ENCODE measurements around the gene NPTX1. TPM values are rescaled to one million over a fixed set of nuclear protein-coding genes. Genes with fewer than 3 reads are reported as not detected.

NPTX1 gene
- polyA plus RNA-seq, 1 donor = 1.00 TPM

GRCh38 chr17:80480248-80480647, 3.8 kb upstream of the NPTX1 start:
- DNase-seq = no peak

DNA sequence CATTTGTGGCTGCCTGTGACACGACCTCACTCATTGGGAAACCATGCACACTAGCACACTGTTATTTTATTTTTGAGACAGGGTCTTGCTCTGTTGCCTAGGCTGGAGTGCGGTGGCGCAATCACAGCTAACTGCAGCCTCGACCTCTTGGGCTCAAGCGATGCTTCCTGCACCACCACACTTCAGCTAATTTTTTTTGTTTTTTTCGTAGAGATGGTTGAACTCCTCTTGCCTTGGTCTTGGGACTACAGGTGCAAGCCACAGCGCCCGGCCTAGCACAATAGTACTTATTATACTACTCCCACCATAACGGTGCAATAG, 2.8 kb upstream of the NPTX1 start:
- DNase-seq = no peak

DNA sequence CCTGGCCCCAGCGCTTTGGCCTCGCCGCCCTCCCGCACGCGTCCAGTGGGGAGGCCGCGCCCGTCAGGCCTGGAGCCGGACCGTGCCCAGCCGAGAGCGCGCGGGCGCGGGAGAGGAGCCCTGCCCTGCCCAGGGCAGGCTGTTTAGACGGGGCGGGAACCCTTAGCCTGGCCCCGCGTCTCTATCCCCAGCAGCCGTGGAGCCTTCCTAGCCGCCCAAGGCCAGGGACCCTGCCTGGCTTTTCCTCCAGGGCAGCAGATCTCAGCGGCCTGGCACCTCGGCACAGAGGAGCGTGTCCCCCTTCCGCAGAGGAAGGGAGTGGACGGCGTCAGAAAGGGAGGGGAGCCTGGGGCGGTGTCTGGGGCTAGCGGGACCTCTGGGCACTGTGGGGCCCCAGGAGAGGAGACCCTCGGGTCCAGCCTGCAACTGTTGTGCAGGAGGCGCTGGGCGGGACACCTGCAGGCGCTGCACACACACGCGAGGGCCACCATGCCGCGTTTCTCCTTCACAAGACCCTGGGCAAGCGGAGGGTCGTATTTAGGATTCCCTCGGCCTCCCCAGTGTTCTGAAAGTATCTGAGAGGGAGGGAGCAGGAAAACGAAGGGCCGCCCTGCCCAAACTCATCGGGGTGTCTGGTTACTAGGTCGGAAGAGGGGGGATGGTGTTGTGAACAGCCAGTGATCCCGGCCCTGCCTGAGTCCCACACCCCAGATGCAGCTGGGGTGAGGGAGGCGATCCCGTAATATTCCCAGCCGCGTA, 2.3 kb upstream of the NPTX1 start:
- no peak for DNase-seq

DNA sequence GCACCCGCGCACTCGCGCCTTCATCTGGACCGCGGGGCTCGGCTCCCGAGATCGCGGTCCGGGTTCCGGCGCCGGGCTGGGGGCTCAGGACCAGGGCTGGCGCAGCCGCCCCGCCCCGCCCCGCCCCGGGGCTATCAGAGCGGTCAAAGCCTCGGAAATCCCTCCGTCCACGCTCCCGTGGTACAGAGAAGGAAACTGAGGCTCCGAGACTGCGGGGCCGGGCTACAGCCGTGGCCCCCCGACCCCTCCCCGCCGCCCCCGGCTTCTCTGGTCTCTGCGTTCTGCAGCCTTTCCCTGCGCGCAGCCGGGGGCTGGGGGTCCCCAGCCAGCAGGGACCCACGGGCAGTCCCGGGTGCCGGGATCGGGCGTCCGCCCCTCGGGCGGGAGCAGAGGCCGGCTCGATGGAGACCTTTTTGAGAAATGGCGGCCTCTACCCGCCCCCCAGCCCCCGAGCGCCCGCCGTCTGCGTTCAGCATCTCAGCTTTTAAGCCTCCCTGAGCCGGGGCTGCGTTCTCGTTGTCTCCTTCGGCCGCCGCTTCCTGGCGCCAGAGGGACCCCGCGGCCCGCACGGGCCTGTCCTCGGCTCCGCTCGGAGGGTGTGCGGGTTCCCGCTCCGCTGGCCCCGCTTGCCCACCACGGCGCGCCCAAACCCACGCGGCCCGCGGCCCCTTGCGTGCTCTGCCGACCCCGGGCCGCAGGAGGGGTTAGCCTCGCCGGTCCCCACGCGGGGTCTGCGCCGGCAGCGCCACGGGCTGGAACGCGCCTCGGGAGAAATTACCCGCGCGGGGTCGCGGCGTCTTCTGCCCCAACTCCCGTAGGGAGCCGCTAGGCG, 1.5 kb upstream of the NPTX1 start:
- no peak for DNase-seq

DNA sequence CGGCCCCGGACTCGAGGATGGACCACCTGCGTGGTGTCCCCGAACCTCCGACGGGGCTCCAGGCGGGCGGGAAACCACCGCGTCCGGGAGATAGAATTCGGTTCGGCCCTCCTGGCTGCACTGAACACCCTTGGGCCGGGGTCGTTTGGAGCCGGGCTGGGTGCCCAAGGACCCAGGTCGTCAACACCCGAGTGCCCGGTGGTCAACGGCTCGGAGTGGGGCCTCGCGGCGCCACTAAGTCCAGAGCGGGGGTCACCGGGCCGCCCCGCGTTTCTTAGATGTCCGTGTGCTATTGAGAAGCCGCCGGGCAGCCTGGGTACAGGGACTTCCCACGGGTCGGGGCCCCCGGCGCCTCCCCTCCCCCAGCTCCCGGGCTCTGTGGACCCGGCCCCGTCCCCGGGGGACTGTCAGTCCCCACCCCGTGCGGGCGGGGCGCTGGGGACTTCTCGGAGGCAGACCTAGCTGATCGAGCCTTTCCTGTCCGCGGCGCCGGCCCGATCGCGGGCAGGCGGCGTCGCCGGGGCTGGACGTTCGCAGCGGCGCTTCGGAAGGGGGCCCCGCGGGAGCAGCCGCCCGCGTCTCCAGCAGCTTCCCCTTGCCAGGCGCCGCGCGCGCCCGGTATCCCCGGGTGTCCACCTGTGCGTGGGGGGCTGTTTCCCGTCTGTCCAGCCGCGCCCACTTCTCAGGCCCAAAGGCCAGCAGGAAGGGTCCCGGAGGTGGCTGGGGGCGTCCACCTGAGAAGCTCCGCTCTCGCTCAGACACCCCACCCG, 655 bp upstream of the NPTX1 start:
- DNase-seq = no peak

GRCh38 chr17:80474961-80475909, 1.2 kb downstream of the NPTX1 start:
- no peak for DNase-seq

- no peak for DNase-seq
These were observed 2.0 kb downstream of the NPTX1 start for GRCh38 chr17:80474231-80474960.

- no peak for DNase-seq
These were observed 2.7 kb downstream of the NPTX1 start for GRCh38 chr17:80473701-80474100.

GRCh38 chr17:80472996-80473395, 3.4 kb downstream of the NPTX1 start:
- no peak for DNase-seq

GRCh38 chr17:80471922-80472321, 4.5 kb downstream of the NPTX1 start:
- no peak for DNase-seq

DNA sequence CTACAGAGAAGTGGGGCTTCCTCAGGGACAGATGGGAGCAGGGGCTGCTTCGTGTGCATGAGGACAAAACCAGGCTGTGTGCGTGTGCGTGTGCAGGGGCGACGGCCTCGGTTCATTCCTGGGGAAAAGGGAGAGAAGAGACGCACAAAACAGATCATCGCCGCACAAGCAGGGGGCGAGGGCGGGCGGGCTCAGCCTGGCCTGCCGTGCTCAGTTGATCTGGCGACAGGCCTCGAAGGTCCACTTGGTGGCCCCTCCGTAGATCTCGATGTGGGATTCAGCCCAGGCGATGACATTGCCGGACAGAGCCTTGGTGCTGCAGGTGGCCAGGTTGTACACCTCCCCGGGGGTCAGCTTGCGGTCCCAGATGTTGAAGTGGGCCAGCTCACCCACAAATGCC, 5.8 kb downstream of the NPTX1 start:
- DNase-seq = no peak

- DNase-seq = no peak
These were observed 6.7 kb downstream of the NPTX1 start for GRCh38 chr17:80469667-80470066.

DNA sequence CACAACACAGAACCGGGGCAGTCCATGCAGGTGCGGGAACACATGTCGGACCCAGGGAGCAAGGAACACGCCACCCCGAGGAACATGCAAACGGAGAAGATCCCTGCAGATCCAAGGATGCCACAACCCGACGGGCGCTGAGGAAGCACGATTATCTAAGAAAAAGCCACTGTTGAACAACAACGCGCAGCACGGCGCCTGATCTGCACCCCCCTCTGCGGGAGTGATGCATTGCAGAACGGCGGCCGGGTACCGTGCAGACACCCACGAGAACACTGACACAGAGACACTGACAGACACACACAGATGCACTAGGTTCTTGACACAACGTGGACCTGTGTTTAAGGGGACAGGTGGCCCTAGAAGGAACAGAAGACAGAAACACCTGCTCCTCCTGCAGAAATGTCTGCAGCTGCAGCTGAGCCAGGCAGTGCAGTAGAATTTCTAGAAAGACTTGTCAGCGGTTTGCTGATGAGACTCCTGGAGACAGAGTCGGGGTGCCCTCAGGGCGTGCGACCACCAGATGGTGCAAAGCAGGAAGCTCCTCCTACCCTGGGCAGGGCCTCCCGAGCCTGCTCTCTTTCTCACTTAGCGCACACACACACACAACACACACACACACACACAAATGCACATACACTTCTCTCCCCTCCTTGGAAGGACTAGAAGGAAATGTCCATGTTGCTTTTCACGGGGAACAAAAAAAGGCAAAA, 7.5 kb downstream of the NPTX1 start:
- DNase-seq = no peak

DNA sequence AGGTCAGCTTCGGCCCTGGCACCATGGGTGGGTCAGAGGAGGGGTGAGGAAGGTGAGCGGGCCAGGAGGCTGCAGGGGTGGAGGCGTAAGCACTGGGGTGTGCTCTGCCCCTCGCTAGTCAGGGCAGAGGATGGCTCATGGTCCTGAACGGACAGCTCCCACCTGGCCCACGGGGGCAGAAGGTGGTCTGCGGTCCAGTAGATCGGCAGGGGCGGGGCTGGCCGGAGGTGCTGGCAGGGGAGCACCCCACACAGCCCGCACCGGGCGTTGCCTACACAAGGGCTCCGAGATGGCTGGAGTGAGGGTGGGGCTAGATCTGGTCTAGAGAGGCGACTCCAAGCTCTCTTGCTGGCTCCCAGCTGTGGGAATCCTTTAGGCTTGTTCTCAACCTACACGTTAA, 8.2 kb downstream of the NPTX1 start:
- no peak for DNase-seq

DNA sequence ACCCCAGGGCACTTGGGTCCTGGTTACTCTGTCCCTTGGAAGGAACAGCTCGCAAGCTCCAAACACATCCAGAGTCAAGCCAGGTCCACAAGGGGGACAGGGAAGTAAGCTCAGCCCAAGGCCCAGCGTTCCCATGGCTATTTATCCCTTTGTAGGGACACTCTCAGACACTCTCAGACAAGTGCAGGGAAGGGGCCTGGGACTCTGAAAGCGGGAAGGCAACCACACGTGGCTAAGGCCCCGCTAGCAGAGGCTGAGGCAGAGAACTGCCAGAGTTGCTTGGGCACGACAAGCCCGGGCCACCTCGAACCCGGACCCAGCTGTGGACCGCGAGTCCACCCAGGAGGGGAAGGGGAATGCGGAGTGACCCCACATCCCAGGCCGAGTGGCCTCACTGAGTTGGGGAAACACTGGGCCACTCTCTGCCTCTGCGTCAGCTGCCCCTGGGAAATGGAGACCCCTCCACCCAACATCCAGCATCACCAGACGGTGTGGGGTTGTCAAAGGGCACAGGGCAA, 10.2 kb downstream of the NPTX1 start:
- DNase-seq = no peak

DNA sequence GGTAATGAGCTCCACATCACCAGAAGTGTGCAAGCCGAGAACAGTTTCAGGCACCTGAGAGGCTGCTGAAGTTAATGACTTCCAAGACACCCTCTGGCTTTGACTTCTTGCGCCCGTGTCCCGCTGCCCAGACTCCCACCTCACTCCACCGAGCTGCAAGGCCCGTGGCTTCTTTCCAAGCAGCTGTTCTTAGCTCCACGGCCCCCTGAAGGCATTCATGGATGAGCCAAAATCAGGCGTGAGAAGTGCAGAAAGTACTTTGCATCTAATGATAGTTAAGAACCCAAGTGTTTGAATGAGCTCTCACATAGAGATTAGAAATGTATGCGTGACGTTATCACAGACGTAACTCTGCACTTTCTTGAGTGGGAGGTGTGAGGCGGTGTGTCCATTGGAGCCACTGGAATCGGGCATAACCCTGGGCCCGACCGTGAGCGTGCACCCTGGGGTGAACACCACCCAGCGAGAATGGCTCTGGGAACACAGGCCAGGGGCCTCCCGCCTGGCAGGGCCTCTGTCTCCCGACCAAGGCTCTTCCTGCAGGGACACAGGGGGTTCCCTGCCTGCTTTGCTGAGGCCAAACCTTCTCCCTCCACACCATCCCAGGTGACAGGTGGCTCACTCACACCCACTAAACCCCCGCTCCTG, 11.0 kb downstream of the NPTX1 start:
- no peak for DNase-seq

DNA sequence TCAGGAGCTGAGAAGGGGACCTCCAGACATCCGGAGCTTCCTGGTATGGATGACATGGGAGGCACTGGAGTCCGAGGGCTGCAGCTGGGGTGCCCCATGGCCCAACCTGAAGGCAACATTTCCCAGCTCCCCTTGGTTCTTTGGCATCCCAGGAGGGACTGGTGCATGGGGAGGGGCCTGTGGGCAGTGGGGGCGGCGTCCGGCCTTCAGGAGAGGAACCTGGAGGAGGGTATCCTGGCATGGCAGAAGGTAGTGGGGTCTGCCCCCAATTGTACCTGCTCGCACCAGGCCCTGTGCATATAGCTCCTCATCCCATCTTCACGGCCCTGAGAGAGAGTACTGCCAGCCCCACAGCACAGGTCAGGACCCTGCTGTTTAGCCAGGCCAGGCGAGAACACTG, 11.9 kb downstream of the NPTX1 start:
- no peak for DNase-seq

DNA sequence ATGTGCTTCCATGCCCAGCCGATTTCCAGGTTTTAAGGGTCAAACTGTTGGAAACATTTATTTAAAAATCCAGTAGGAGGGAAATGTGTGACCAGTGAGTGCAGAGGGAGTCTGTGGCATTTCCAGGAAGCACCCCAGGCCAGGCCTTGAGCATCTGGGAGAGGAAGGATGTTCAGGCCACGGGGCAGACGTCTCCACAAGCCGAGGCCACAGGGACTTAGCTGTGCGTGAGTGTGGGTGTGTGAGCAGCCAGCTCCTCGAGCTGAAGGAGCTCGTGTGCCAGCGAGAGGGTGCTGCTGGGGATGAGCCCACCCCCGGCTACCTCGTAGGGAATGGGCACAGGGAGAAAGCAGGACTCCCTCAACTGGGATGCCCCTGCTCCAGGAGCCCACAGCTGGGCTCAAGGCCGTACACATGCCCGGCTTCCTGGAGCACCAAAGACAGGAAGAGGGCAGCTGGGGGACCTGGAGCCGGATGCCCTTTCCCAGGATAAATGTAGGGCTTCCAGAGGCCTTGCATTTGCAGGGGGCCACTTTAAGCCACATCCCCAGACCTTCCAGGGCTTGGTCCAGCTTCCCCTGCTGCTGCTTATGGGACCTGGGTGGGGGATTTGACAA, 12.5 kb downstream of the NPTX1 start:
- DNase-seq = no peak

DNA sequence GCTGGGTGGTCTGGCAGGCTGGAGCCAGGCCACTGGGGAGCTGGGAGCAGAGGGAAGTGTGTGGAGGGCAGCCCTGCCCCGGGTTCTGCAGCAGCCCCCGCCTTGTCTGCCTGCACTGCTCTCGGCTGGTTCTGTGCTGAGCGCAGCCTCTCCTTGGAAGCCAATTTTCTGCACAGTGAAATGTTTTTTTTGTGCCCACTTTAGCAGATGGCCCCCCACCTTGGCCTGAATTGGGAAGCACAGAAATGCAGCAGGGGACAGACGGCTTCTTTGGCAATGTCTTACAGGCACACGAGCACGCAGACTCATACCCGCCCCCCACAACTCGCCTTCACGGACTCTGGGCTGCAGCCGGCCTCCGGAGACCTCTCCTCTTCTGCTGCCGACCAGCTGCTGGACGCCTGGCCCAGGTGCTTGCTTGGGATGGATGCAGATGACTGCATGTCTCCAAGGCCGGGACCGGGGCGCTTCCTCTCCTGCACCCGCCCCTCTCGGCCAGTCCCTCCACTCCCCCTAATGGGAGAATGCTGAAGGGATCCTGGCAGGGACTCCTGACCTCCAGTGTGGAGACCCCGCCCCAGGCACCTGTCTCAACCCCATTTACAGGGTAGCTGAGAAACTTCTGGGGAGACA, 14.8 kb downstream of the NPTX1 start:
- no peak for DNase-seq
